Inflammatory macrophage treated with lipopolysaccharide for 4 hours (primary cell): Measurements from ENCODE around the gene USH2A.

Source experiments
- DNase-seq: peaks from one replicate; pipeline ENCODE4 v3.0.0-alpha.2; 2020

The USH2A gene

DNA sequence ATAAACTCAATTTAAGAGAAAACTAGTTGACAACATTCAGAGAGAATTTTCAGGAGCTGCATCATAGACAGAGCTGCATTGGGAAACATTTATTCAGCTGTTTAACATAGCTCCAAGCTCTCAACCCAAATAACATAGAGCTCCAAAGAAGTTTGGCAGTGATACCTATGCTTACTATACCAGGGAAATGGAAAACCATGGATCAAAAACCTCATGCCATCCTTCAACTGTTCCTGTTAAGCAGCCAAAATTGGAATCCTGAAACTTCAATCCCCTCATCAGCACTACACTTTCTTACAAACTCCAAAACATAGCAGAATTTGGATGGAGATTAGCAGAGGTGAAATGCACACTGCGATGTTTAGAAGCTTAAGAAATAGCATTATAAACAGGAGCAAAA is 164.4 kb downstream of the USH2A start:
- DNase-seq, result no peak

DNA sequence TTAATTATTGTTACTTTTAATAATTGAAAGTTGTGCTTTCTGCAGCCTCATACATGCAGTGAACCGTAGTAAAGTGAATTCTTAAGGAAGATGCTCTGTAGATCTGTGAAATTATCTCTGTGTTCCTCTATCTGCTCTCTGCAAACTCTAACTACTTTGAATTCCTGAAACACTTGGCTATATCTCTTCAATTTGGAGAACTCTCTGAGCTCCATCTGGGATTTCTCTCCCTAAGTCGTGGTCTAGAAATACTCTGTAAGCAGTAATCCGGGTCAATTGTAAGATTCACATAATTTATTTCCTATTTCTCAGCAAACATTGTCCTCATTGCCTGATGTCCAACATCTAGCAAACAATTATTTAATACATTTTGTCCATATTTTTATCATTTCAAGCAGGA is 164.9 kb downstream of the USH2A start:
- no peak for DNase-seq

DNA sequence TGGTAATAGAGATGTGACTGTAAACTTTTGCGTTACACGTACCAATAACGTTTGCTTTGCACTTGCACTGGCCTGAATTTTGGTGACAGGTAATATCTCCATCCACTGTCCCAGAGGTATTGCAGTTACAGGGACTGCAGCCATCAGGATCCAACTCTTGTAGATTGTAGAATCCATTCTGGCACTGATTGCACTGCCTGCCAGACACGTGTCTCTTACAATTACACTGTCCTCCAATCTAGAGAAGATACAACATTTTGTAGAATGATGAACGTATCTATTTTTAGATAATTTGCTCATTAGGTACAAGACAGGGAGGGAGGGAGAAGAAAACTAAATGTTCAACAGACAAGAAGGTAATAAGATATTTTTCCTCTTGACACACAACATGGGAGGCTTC is 172.4 kb downstream of the USH2A start:
- DNase-seq, result no peak

DNA sequence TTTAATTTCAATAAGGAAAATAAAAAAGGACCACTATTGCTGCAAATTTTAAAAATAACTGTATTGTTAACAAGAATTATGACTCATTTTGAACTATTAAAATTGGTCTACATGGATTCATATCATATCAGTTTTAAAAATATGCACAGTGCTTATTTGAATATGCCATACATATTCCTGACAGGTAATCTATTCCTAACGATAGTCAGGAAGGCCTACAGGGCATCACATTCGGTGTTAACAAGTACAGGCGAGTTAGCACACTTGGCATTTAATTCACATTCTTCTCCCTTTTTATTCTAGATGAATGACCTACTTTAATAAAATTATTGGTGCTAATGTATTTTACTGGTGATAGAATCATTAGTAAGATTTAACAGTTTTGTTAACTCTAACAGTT is 174.6 kb downstream of the USH2A start:
- no peak for DNase-seq

- no peak for DNase-seq
Observed at GRCh38 chr1:216247937-216248336, 175.3 kb downstream of the USH2A start.

- DNase-seq, result no peak
Observed at GRCh38 chr1:216246577-216247203, 176.6 kb downstream of the USH2A start.

DNA sequence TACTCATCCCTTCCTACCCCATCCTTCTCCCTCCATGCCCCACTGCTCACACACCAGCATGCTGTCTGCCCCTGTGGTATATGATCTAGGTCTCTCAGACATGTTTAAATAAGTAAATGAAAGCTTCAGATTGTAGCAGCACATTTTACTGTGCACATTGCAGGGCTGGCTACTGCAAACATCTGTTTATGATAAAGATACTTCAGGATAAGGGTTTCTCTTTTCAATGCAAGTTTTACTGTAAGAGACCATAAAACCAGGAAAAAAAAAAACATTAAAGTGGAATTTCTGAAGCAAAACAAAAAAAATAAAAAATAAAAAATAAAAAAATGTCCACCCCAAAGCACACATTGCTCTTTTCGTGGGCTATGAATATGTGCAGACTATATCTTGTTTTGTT is 184.4 kb downstream of the USH2A start:
- DNase-seq, result no peak

DNA sequence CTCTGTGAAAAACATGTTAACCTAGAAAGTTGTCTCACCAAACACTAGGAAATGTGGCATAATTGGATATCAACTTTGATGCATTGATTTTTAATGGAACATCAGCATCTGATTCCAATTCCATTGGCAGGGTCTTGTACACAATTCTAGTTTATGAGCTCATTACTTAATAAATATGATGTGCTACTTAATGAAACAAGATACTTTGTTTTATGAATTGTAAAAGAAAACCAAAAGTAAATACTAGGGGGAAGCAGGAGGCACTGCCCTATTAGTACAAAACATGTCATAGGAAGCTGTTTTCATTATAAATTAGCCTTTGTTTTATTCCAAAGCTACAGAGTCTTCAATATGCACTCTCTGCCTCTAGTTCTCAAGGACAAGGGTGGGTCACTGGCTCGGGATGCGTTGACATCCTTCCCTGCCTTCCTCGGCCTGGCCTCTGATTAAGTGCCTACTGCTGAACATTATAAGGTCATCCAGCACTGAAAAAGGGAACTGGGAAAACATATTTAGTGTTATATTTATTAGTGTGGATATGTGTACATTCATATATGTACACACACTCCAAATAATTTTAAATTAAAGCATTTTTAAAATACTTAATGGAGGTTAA is 185.2 kb downstream of the USH2A start:
- DNase-seq, result no peak

GRCh38 chr1:216224233-216224632 is 199.0 kb downstream of the USH2A start:
- DNase-seq, result no peak

- peak; percentile 1 for DNase-seq
Observed at GRCh38 chr1:216223486-216223885, 199.8 kb downstream of the USH2A start.

DNA sequence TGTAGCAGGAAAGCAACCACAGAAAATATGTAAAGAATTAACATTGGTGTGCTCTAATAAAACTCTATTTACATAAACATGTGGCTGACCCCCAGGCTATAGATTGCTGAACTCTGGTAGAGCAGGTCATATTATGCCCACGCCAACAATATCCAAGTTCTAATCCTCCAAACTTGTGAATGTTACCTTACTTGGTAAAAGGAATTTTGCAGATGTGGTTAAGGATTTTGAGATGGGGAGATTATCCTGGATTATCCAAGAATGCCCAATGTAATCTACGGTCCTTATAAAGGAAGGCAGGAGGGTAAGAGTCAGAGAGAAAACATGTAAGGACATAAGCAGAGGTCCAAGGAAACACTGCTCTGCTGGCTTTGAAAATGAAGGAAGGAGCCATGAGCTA is 201.0 kb downstream of the USH2A start:
- DNase-seq, result no peak

- DNase-seq, result peak; percentile 65
Observed at GRCh38 chr1:216221260-216221700, 202.0 kb downstream of the USH2A start.

GRCh38 chr1:216216305-216216704 is 206.9 kb downstream of the USH2A start:
- no peak for DNase-seq

DNA sequence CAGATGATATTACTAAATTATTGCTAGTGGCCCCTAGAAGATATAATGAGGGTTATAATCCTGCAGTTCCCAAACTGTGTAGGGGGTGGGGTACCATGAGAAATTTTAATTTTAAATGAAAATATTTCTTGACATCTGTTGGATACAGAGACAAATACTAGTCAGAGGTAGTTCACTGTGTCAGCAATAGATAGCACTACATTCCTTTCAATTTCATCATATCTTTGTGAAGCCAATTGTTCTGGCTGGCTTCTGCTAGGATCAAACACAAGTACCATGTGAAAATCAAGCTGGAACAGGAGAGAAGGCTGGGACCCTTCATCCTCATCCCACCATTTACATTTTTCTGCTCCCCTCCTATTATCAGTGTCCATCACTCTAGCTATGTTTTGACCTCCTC is 208.1 kb downstream of the USH2A start:
- no peak for DNase-seq

- DNase-seq, result no peak
Observed at GRCh38 chr1:216212826-216213225, 210.4 kb downstream of the USH2A start.

GRCh38 chr1:216210081-216210480 is 213.2 kb downstream of the USH2A start:
- no peak for DNase-seq

- no peak for DNase-seq
Observed at GRCh38 chr1:216209125-216209524, 214.1 kb downstream of the USH2A start.

GRCh38 chr1:216207154-216207553 is 216.1 kb downstream of the USH2A start:
- no peak for DNase-seq

- DNase-seq, result no peak
Observed at GRCh38 chr1:216205176-216205575, 218.1 kb downstream of the USH2A start.

GRCh38 chr1:216201946-216202345 is 221.3 kb downstream of the USH2A start:
- DNase-seq, result no peak

GRCh38 chr1:216200941-216201340 is 222.3 kb downstream of the USH2A start:
- DNase-seq, result no peak

- no peak for DNase-seq
Observed at GRCh38 chr1:216194721-216195120, 228.5 kb downstream of the USH2A start.

DNA sequence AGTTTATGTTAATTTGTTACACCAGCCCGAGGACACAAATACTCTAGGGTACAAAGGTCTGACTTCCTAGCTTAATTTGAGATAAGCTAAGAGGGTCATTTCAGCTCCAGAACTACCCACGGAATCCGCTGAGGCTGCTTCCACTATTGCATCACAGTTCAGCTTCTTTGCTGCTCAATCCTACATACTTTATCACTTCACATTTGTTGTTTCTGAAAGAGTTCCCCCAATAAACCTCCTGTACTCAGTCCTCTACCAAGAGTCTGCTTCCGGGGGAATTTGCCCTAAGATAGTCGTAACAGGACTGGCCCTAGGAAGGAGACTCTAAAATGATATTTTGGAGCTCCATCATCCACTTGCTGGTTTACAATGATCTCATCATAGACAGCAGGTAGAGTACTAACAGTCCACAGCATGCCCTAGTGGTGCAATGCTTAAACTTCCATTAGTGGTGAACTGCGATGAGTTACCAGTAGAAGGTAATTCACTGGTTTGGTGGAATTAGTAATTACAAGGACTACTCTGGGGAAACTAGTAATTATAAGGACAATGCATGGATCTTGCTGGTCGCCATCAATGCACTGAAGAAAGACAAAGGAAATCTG is 229.3 kb downstream of the USH2A start:
- no peak for DNase-seq

DNA sequence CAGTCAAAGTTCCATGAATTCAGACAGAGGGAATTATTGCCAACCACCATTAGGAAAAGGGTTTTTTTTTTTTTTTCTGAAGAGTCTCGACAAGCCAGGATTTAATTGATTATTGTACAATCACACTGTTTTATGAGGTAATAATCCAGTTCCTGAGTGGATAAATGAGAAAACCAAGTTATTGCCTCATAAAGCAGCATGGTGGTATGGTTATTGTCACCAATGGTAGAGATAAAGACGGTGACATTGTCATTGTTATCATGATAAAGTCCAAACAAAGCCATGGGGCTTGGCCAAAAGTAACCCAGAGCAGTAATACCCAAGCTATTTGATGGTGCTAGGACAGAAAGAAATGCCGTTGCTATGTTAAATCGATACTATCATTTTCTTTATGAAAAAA is 232.8 kb downstream of the USH2A start:
- no peak for DNase-seq

- no peak for DNase-seq
Observed at GRCh38 chr1:216186816-216187215, 236.4 kb downstream of the USH2A start.
